Upper lobe of left lung (tissue), 6 donors: ENCODE measurements around the gene KSR2. TPM values are rescaled to one million over a fixed set of nuclear protein-coding genes. Genes with fewer than 3 reads are reported as not detected.

Experiments
- ATAC-seq, 2 donors: fragments of 200-7000 bp; cut with Tn5 transposase; one replicate each; pipeline ENCODE4 v1.9.1; 2022; ENCODE audit warnings: mild to moderate bottlenecking in 2 of 2, moderate library complexity in 2 of 2; ENCODE audit not compliant: low FRiP score in 2 of 2
- DNase-seq, 2 donors: peaks; one replicate each; pipeline ENCODE4 v3.0.0-alpha.2; 2019 to 2020
- H3K27ac ChIP-seq, 4 donors: fragments of 200-600 bp; sonication (generic); one replicate each; pipeline ENCODE4 v1.5.1; 2016 to 2019
- H3K27me3 ChIP-seq, 4 donors: fragments of 200-600 bp; sonication (generic); one replicate each; pipeline ENCODE4 v1.5.1; 2017 to 2019
- H3K36me3 ChIP-seq, 4 donors: fragments of 200-600 bp; sonication (generic); one replicate each; pipeline ENCODE4 v1.5.1; 2016 to 2019
- H3K4me1 ChIP-seq, 4 donors: fragments of 200-600 bp; sonication (generic); one replicate each; pipeline ENCODE4 v1.5.1; 2018 to 2019
- H3K4me3 ChIP-seq, 4 donors: fragments of 200-600 bp; sonication (generic); one replicate each; pipeline ENCODE4 v1.5.1; 2017 to 2019; ENCODE audit warnings: mild to moderate bottlenecking in 2 of 4, moderate library complexity in 1 of 4
- H3K9me3 ChIP-seq, 4 donors: fragments of 200-600 bp; sonication (generic); one replicate each; pipeline ENCODE4 v1.5.1; 2018 to 2019
- CTCF ChIP-seq, 6 experiments: fragments of 450-650 bp in 4 of 6; fragments of 200-600 bp in 2 of 6; sonication (generic) in 2 of 6; IDR thresholded peaks; one replicate each; pipeline ENCODE4 v1.5.1; 2016 to 2019; ENCODE audit warnings: antibody characterized with exemption in 6 of 6
- EP300 ChIP-seq, 4 donors: sonication (generic); formaldehyde crosslinking; IDR thresholded peaks; one replicate each; pipeline ENCODE4 v1.5.1; 2017; ENCODE audit warnings: antibody characterized with exemption in 4 of 4, control low read depth in 2 of 4
- POLR2A ChIP-seq, 4 donors: fragments of 450-650 bp; IDR thresholded peaks; one replicate each; pipeline ENCODE4 v1.5.1; 2016 to 2017; ENCODE audit warnings: antibody characterized with exemption in 4 of 4, mild to moderate bottlenecking in 2 of 4
- POLR2AphosphoS5 ChIP-seq, 2 donors: sonication (generic); formaldehyde crosslinking; IDR thresholded peaks; one replicate each; pipeline ENCODE4 v1.5.1; 2017; ENCODE audit warnings: antibody characterized with exemption in 2 of 2
- WGBS, 2 donors: methylation state at CpG; one replicate each; pipeline ENCODE4 v1.1.5; 2017 to 2018; 5-methylcytosine and 5-hydroxymethylcytosine counted together
- total RNA-seq, 6 donors: library from RNA; depleted of rRNA in 4 of 6; stranded (reverse); fragments of >200 nt in 4 of 6; gene quantifications; one replicate each; pipeline versions ENCODE4 v1.1.0 to v1.2.1, GENCODE V29; 2016 to 2021
- donor health status: DM: no; HTN: no; CAD: no; lungs with moderate emphysema.
- donor health status: DM: no; HTN: yes; CAD: no; lungs with severe emphysema.

KSR2 gene
- total RNA-seq, 6 donors from 2014 or later, result 0.30 to 3.2 (median 0.85) TPM

- 39 to 54% methylated on average over 4 of the region's 4 CpGs for WGBS, 2 donors
- no peaks in the 10 kb centered on the region for H3K27me3 ChIP-seq
- H3K36me3 ChIP-seq, result no peaks in the 10 kb centered on the region
- ATAC-seq (no peak), DNase-seq (no peak)
- no peaks in the 10 kb centered on the region for H3K9me3 ChIP-seq
- no peak overlapping the region for H3K27ac ChIP-seq
- peaks cover 0 to 3% (median 0%) of the 10 kb centered on the region in 4 donors for H3K4me1 ChIP-seq
- H3K4me3 ChIP-seq, result no peak overlapping the region
- TF ChIP-seq POLR2A (IDR thresholded peaks at IDR 0.05), result no peak
These were observed 547.6 kb downstream of the KSR2 start for GRCh38 chr12:117421068-117421752.

GRCh38 chr12:117417004-117417403 lies 551.8 kb downstream of the KSR2 start:
- H3K9me3 ChIP-seq, result no peaks in the 10 kb centered on the region
- no peaks in the 10 kb centered on the region for H3K36me3 ChIP-seq
- H3K27me3 ChIP-seq, result no peaks in the 10 kb centered on the region
- H3K4me1 ChIP-seq, result peaks cover 0 to 3% (median 0%) of the 10 kb centered on the region in 4 donors
- no peak for DNase-seq
- ATAC-seq, result no peak
- no peak overlapping the region for H3K27ac ChIP-seq
- WGBS, 2 donors, result 40 to 56% methylated on average over 1 of the region's 1 CpG
- TF ChIP-seq POLR2A (IDR thresholded peaks at IDR 0.05), result no peak
- no peak for TF ChIP-seq POLR2AphosphoS5 (IDR thresholded peaks at IDR 0.05)
- TF ChIP-seq EP300 (IDR thresholded peaks at IDR 0.05), result no peak
- TF ChIP-seq CTCF (IDR thresholded peaks at IDR 0.05), result no peak
- H3K4me3 ChIP-seq, result no peak overlapping the region

- Histone ChIP-seq H3K27me3 (no peaks in the 10 kb centered on the region), H3K27ac (no peak overlapping the region), H3K36me3 (no peaks in the 10 kb centered on the region), H3K4me1 (peaks cover 5 to 13% (median 12%) of the 10 kb centered on the region in 4 donors), H3K4me3 (no peak overlapping the region), H3K9me3 (no peaks in the 10 kb centered on the region)
- DNase-seq (no peak), ATAC-seq (no peak)
- 74 to 84% methylated on average over 10 to 11 of the region's 11 CpGs for WGBS, 2 donors
- TF ChIP-seq CTCF (IDR thresholded peaks at IDR 0.05), result no peak
- TF ChIP-seq POLR2AphosphoS5 (IDR thresholded peaks at IDR 0.05), result no peak
These were observed 556.2 kb downstream of the KSR2 start for GRCh38 chr12:117412465-117413188.

GRCh38 chr12:117409286-117409685 lies 559.5 kb downstream of the KSR2 start:
- H3K27ac ChIP-seq, result peak overlapping the region in 1 of 4 donors; percentile 26
- H3K4me3 ChIP-seq, result no peak overlapping the region
- ATAC-seq, result no peak
- no peaks in the 10 kb centered on the region for H3K36me3 ChIP-seq
- no peaks in the 10 kb centered on the region for H3K9me3 ChIP-seq
- no peak for TF ChIP-seq POLR2AphosphoS5 (IDR thresholded peaks at IDR 0.05)
- TF ChIP-seq CTCF (IDR thresholded peaks at IDR 0.05), result no peak
- no peak for TF ChIP-seq POLR2A (IDR thresholded peaks at IDR 0.05)
- no peak for TF ChIP-seq EP300 (IDR thresholded peaks at IDR 0.05)
- H3K4me1 ChIP-seq, result peaks cover 5 to 14% (median 12%) of the 10 kb centered on the region in 4 donors
- DNase-seq, result no peak
- H3K27me3 ChIP-seq, result no peaks in the 10 kb centered on the region

GRCh38 chr12:117408161-117408791 lies 560.5 kb downstream of the KSR2 start:
- ATAC-seq (peak; percentile 42 to 77), DNase-seq (peak; percentile 62 to 76)
- Histone ChIP-seq H3K27me3 (no peaks in the 10 kb centered on the region), H3K9me3 (no peaks in the 10 kb centered on the region), H3K4me3 (no peak overlapping the region), H3K27ac (peak overlapping the region in 2 of 4 donors; percentile 26 to 69), H3K36me3 (no peaks in the 10 kb centered on the region), H3K4me1 (peaks cover 5 to 14% (median 12%) of the 10 kb centered on the region in 4 donors)
- TF ChIP-seq POLR2A (IDR thresholded peaks at IDR 0.05) (no peak), POLR2AphosphoS5 (IDR thresholded peaks at IDR 0.05) (no peak), EP300 (IDR thresholded peaks at IDR 0.05) (no peak), CTCF (IDR thresholded peaks at IDR 0.05) (no peak)
- WGBS, 2 donors, result 41 to 45% methylated on average over 11 of the region's 11 CpGs
